IMR-90 (cell line): ENCODE data around the gene CACNA2D1. TPM values are rescaled to one million over a fixed set of nuclear protein-coding genes. Genes with fewer than 3 reads are reported as not detected.

Experiments
- ATAC-seq: fragments of 200-7000 bp; cut with Tn5 transposase; 2 replicates; pipeline ENCODE4 v1.9.1; 2020; ENCODE audit warnings: low read depth, mild to moderate bottlenecking, moderate library complexity
- BruUV-seq: library from RNA; stranded (reverse); fragments of 400-500 nt; replicated peaks from 2 replicates; lab custom pipeline; 2021; lab: Mats Ljungman, UMichigan
- CTCF ChIA-PET: fragments of 300-600 bp; formaldehyde crosslinking; extraction: SDS; loops from one replicate; lab custom pipeline; 2021; ENCODE audit warnings: antibody characterized with exemption; lab: Yijun Ruan, JAX
- POLR2A ChIA-PET: fragments of 300-600 bp; sonication (Branson Sonifier 250); formaldehyde crosslinking; loops from one replicate; lab custom pipeline; 2022; ENCODE audit warnings: antibody characterized with exemption; ENCODE audit not compliant: unreplicated experiment; lab: Charles Lee
- DNase-seq: peaks from one replicate; pipeline ENCODE4 v3.0.0; 2013
- H2AFZ ChIP-seq: replicated peaks from 2 replicates; pipeline ENCODE3; 2013; ENCODE audit warnings: low read length, mild to moderate bottlenecking; ENCODE audit not compliant: poor library complexity
- H2AK5ac ChIP-seq: 2 replicates; pipeline ENCODE4 v1.6.1; 2013; ENCODE audit warnings: low read depth, low read length, inconsistent platforms
- H2AK9ac ChIP-seq: replicated peaks from 2 replicates; pipeline ENCODE3; 2013; ENCODE audit warnings: mild to moderate bottlenecking, low read depth, low read length, moderate library complexity; ENCODE audit not compliant: poor library complexity
- H2BK120ac ChIP-seq: 2 replicates; pipeline ENCODE4 v1.6.1; 2013; ENCODE audit warnings: low read depth, low read length, inconsistent platforms
- H2BK15ac ChIP-seq: 3 replicates; pipeline ENCODE4 v1.6.1; 2013; ENCODE audit warnings: low read depth, low read length, inconsistent platforms
- H2BK20ac ChIP-seq: 2 replicates; pipeline ENCODE4 v1.6.1; 2013; ENCODE audit warnings: low read depth, mild to moderate bottlenecking, inconsistent platforms, low read length, moderate library complexity
- H2BK5ac ChIP-seq: 2 replicates; pipeline ENCODE4 v1.6.1; 2013; ENCODE audit warnings: mild to moderate bottlenecking, low read depth, low read length, inconsistent platforms; ENCODE audit not compliant: poor library complexity, severe bottlenecking
- H3K14ac ChIP-seq: replicated peaks from 2 replicates; pipeline ENCODE4 v1.6.1; 2013; ENCODE audit warnings: low read depth, low read length, inconsistent platforms
- H3K18ac ChIP-seq: 2 replicates; pipeline ENCODE4 v1.6.1; 2013; ENCODE audit warnings: low read depth, low read length, control low read depth
- H3K23ac ChIP-seq: 2 replicates; pipeline ENCODE4 v1.6.1; 2013; ENCODE audit warnings: low read depth, low read length, inconsistent platforms
- H3K27ac ChIP-seq: 2 replicates; pipeline ENCODE4 v1.5.1; 2013; ENCODE audit warnings: mild to moderate bottlenecking, control low read depth, low read length; ENCODE audit not compliant: insufficient read depth
- H3K27me3 ChIP-seq: 2 replicates; pipeline ENCODE4 v1.6.1; 2013; ENCODE audit warnings: low read length; ENCODE audit not compliant: control insufficient read depth, insufficient read depth
- H3K36me3 ChIP-seq: 2 replicates; pipeline ENCODE4 v1.6.1; 2013; ENCODE audit warnings: low read length, mixed read lengths; ENCODE audit not compliant: control insufficient read depth, insufficient read depth
- H3K4ac ChIP-seq: 2 replicates; pipeline ENCODE4 v1.6.1; 2013; ENCODE audit warnings: low read depth, low read length, inconsistent platforms
- H3K4me1 ChIP-seq: 2 replicates; pipeline ENCODE4 v1.6.1; 2013; ENCODE audit warnings: low read length, mixed read lengths; ENCODE audit not compliant: control insufficient read depth, insufficient read depth
- H3K4me2 ChIP-seq: 2 replicates; pipeline ENCODE4 v1.6.1; 2013; ENCODE audit warnings: low read depth, mild to moderate bottlenecking, control low read depth, low read length, moderate library complexity
- H3K4me3 ChIP-seq: 2 replicates; pipeline ENCODE4 v1.5.1; 2013; ENCODE audit warnings: low read depth, mild to moderate bottlenecking, control low read depth, low read length, moderate library complexity; ENCODE audit not compliant: insufficient read depth
- H3K56ac ChIP-seq: 2 replicates; pipeline ENCODE4 v1.6.1; 2013; ENCODE audit warnings: low read length, inconsistent platforms; ENCODE audit not compliant: insufficient read depth; ENCODE audit errors: extremely low read depth
- H3K79me1 ChIP-seq, 2 experiments: 2 replicates each; pipeline ENCODE4 v1.6.1; 2013; ENCODE audit warnings: low read length in 2 of 2, inconsistent platforms in 1 of 2, low read depth in 1 of 2
- H3K9ac ChIP-seq: 2 replicates; pipeline ENCODE4 v1.6.1; 2013; ENCODE audit warnings: low read depth, low read length, control low read depth
- H3K9me1 ChIP-seq: 2 replicates; pipeline ENCODE4 v1.6.1; 2013; ENCODE audit warnings: low read length, inconsistent platforms; ENCODE audit not compliant: insufficient read depth
- H3K9me3 ChIP-seq: 2 replicates; pipeline ENCODE4 v1.6.1; 2013; ENCODE audit warnings: low read length; ENCODE audit not compliant: control insufficient read depth, insufficient read depth
- H4K20me1 ChIP-seq: 2 replicates; pipeline ENCODE4 v1.6.1; 2013; ENCODE audit warnings: low read length, inconsistent platforms; ENCODE audit not compliant: insufficient read depth
- H4K5ac ChIP-seq: 2 replicates; pipeline ENCODE4 v1.6.1; 2013; ENCODE audit warnings: mild to moderate bottlenecking, low read depth, low read length, control low read depth
- H4K8ac ChIP-seq, 2 experiments: 2 replicates each; pipeline ENCODE4 v1.6.1; 2013; ENCODE audit warnings: low read depth in 2 of 2, low read length in 2 of 2, control low read depth in 1 of 2, inconsistent platforms in 1 of 2
- H4K91ac ChIP-seq: 2 replicates; pipeline ENCODE4 v1.6.1; 2013; ENCODE audit warnings: low read depth, low read length, inconsistent platforms; ENCODE audit not compliant: insufficient read depth
- BHLHE40 ChIP-seq: fragments of 150-350 bp; IDR thresholded peaks from 2 replicates; pipeline ENCODE4 v1.6.1; 2016; ENCODE audit warnings: mild to moderate bottlenecking, low read depth, low read length
- CEBPB ChIP-seq: IDR thresholded peaks from 2 replicates; pipeline ENCODE4 v1.6.1; 2012; ENCODE audit warnings: low read depth, low read length, improper control_type of control experiment
- CTCF ChIP-seq: conservative IDR thresholded peaks from 2 replicates; pipeline ENCODE4 v1.5.1; 2012; ENCODE audit warnings: mild to moderate bottlenecking, low read depth, low read length, improper control_type of control experiment
- ELK1 ChIP-seq: fragments of 150-350 bp; IDR thresholded peaks from 2 replicates; pipeline ENCODE4 v1.6.1; 2016; ENCODE audit warnings: low read depth, mild to moderate bottlenecking, low read length, moderate library complexity, borderline replicate concordance
- FOS ChIP-seq: fragments of 150-350 bp; IDR thresholded peaks from 2 replicates; pipeline ENCODE4 v1.6.1; 2016; ENCODE audit warnings: low read depth, low read length
- MAFK ChIP-seq: IDR thresholded peaks from 2 replicates; pipeline ENCODE4 v1.6.1; 2012; ENCODE audit warnings: low read depth, low read length, improper control_type of control experiment
- MAZ ChIP-seq: IDR thresholded peaks from 2 replicates; pipeline ENCODE4 v1.6.1; 2012; ENCODE audit warnings: low read depth, mild to moderate bottlenecking, low read length, improper control_type of control experiment, moderate library complexity, borderline replicate concordance
- MXI1 ChIP-seq: IDR thresholded peaks from 2 replicates; pipeline ENCODE4 v1.6.1; 2012; ENCODE audit warnings: low read depth, mild to moderate bottlenecking, low read length, moderate library complexity, borderline replicate concordance
- POLR2A ChIP-seq: IDR thresholded peaks from 2 replicates; pipeline ENCODE4 v1.6.1; 2012; ENCODE audit warnings: mild to moderate bottlenecking, low read depth, low read length
- RAD21 ChIP-seq: IDR thresholded peaks from 2 replicates; pipeline ENCODE4 v1.6.1; 2012; ENCODE audit warnings: low read length, improper control_type of control experiment
- RFX5 ChIP-seq: IDR thresholded peaks from 2 replicates; pipeline ENCODE4 v1.8.0; 2012; ENCODE audit warnings: low read depth, mild to moderate bottlenecking, low read length, moderate library complexity
- SMC3 ChIP-seq: fragments of 150-350 bp; IDR thresholded peaks from 2 replicates; pipeline ENCODE4 v1.6.1; 2016; ENCODE audit warnings: low read depth, mild to moderate bottlenecking, antibody characterized with exemption, low read length, moderate library complexity
- WGBS, 2 experiments: methylation state at CpG; one replicate each; pipeline versions ENCODE4 v1.1.5 to v1.1.7; 2013; ENCODE audit warnings: missing lambda C conversion rate in 2 of 2; ENCODE audit not compliant: insufficient read length in 1 of 2; ENCODE audit errors: extremely low coverage in 2 of 2; 5-methylcytosine and 5-hydroxymethylcytosine counted together
- dilution Hi-C: fragments of 300-500 bp; cut with HindIII; formaldehyde crosslinking; loops from one replicate; pipeline ENCODE4 v1.14.3; 2018; ENCODE audit warnings: low sequenced_read_pairs; ENCODE audit not compliant: unreplicated experiment
- in situ Hi-C: fragments of 300-500 bp; cut with MboI; formaldehyde crosslinking; loops from 3 replicates; pipeline ENCODE4 v1.14.3; 2019; ENCODE audit warnings: low sequenced_read_pairs, inconsistent platforms, mixed read lengths
- intact Hi-C: fragments of 100-400 bp; cut with micrococcal nuclease; formaldehyde crosslinking; loops from 2 replicates; pipeline ENCODE4 v1.10.0; 2022
- polyA plus RNA-seq, 3 experiments: library from polyadenylated mRNA; depleted of rRNA; stranded (reverse); fragments of >200 nt; gene quantifications; 2 replicates each; pipeline ENCODE4 v1.2.3, GENCODE V29; 2012; ENCODE audit warnings: low replicate concordance in 1 of 3
- total RNA-seq: library from RNA; depleted of rRNA; stranded (reverse); fragments of >200 nt; gene quantifications from 2 replicates; pipeline ENCODE4 v1.2.3, GENCODE V29; 2012

Gene CACNA2D1
- total and polyA plus RNA-seq, 2 of the 4 experiments (the other 2 are of a cell fraction) = 5.8 to 21.9 TPM

GRCh38 chr7:82124445-82124844 lies 319.1 kb downstream of the CACNA2D1 start:
- no peak overlapping the region for H3K4me2 ChIP-seq
- no peak for DNase-seq
- no CpG with 5 or more reads among the region's 2 CpGs for WGBS, 2 experiments
- H3K4ac ChIP-seq = no peak overlapping the region
- no peak overlapping the region for H4K91ac ChIP-seq
- peaks cover 4% of the 10 kb centered on the region for H3K9me3 ChIP-seq
- no peak overlapping the region for H2AK5ac ChIP-seq
- H2BK120ac ChIP-seq = no peak overlapping the region
- H3K14ac ChIP-seq = no peak overlapping the region
- no peak overlapping the region for H2BK15ac ChIP-seq
- peaks cover 2% of the 10 kb centered on the region; the same call in 1 of the 2 replicates for H3K36me3 ChIP-seq
- H4K20me1 ChIP-seq = no peaks in the 10 kb centered on the region
- no peaks in the 10 kb centered on the region; a peak in 2 of 4 replicates for H3K79me1 ChIP-seq
- H3K27me3 ChIP-seq = no peaks in the 10 kb centered on the region
- no peak overlapping the region for H3K23ac ChIP-seq
- in situ Hi-C loops (no loop called here), intact Hi-C loops (no loop called here), dilution Hi-C loops (no loop called here)
- no peak for ATAC-seq
- H2AK9ac ChIP-seq = no peak overlapping the region
- H3K4me3 ChIP-seq = no peak overlapping the region
- H2BK20ac ChIP-seq = no peak overlapping the region
- no peak overlapping the region for H2BK5ac ChIP-seq
- TF ChIP-seq RFX5 (no peak), POLR2A (no peak), CTCF (no peak), MAFK (no peak), FOS (no peak), RAD21 (no peak), ELK1 (no peak), SMC3 (no peak), BHLHE40 (no peak), MAZ (no peak), CEBPB (no peak), MXI1 (no peak)
- ChIA-PET POLR2A (no interaction called here), CTCF (interaction anchor here (0.6 kb wide), 1 partner anchor 24 kb away, joined by 3 read pairs; no protein-coding TSS in a partner anchor)
- no TSS peak for BruUV-seq
- H3K56ac ChIP-seq = no peak overlapping the region
- H3K9ac ChIP-seq = no peak overlapping the region
- H3K9me1 ChIP-seq = no peaks in the 10 kb centered on the region; the same call in 1 of the 2 replicates
- no peak overlapping the region for H4K5ac ChIP-seq
- H3K4me1 ChIP-seq = no peaks in the 10 kb centered on the region
- no peak overlapping the region for H2AFZ ChIP-seq
- H3K18ac ChIP-seq = no peak overlapping the region
- H4K8ac ChIP-seq = no peak overlapping the region
- no peak overlapping the region for H3K27ac ChIP-seq
